HepG2 (cell line): Measurements from ENCODE around the gene SFT2D2. TPM values are rescaled to one million over a fixed set of nuclear protein-coding genes. Genes with fewer than 3 reads are reported as not detected.

ENCODE experiments used
- ATAC-seq: fragments of 200-7000 bp; cut with Tn5 transposase; 3 replicates; pipeline ENCODE4 v1.9.1; 2020; ENCODE audit warnings: mild to moderate bottlenecking, moderate library complexity
- BruUV-seq: library from RNA; stranded (reverse); fragments of 400-500 nt; replicated peaks from 2 replicates; lab custom pipeline; 2021; lab: Mats Ljungman, UMichigan
- CTCF ChIA-PET: fragments of 300-600 bp; formaldehyde crosslinking; extraction: SDS; loops from one replicate; lab custom pipeline; 2021; ENCODE audit warnings: low total read pairs, inconsistent platforms, low intra/inter-chr PET ratio; lab: Yijun Ruan, JAX
- POLR2A ChIA-PET: fragments of 350-600 bp; sonication (Branson Sonifier 250); formaldehyde crosslinking; loops from one replicate; lab custom pipeline; 2020; ENCODE audit warnings: antibody characterized with exemption, inconsistent platforms; lab: Yijun Ruan, JAX
- DNase-seq: peaks from one replicate; pipeline ENCODE4 v3.0.0-alpha.2; 2015; ENCODE audit warnings: low spot score
- FAIRE-seq: peaks from 3 replicates; lab custom pipeline; 2011; peaks lifted over from hg19 to GRCh38; lab: Jason Lieb, UNC
- H2AFZ ChIP-seq: one replicate; pipeline ENCODE4 v1.6.1; 2011; ENCODE audit warnings: low read length, inconsistent platforms
- H3K27ac ChIP-seq: fragments of 300-600 bp; 3 replicates; pipeline ENCODE4 v1.8.0; 2011; ENCODE audit warnings: mixed run types, mild to moderate bottlenecking, mixed read lengths, low read length, inconsistent platforms; ENCODE audit not compliant: insufficient read depth; ENCODE audit errors: extremely low read length
- H3K27me3 ChIP-seq, 2 experiments: fragments of 200-600 bp in 1 of 2; 2 replicates in 1 of 2; 3 replicates in 1 of 2; pipeline versions ENCODE4 v1.6.0 to v1.8.0; 2011; ENCODE audit warnings: low read length in 2 of 2, mild to moderate bottlenecking in 2 of 2, moderate library complexity in 2 of 2, inconsistent platforms in 1 of 2; ENCODE audit not compliant: insufficient read depth in 2 of 2, control insufficient read depth in 1 of 2
- H3K36me3 ChIP-seq, 2 experiments: fragments of 200-600 bp in 1 of 2; replicated peaks in 1 of 2; 2 replicates in 1 of 2; 3 replicates in 1 of 2; pipeline versions ENCODE4 v1.5.1 to v1.8.0; 2011; ENCODE audit warnings: low read length in 2 of 2, inconsistent platforms in 1 of 2; ENCODE audit not compliant: insufficient read depth in 2 of 2, control insufficient read depth in 1 of 2
- H3K4me1 ChIP-seq: 2 replicates; pipeline ENCODE4 v1.5.1; 2012; ENCODE audit warnings: low read length, inconsistent platforms; ENCODE audit not compliant: insufficient read depth
- H3K4me2 ChIP-seq: 2 replicates; pipeline ENCODE4 v1.6.0; 2011; ENCODE audit warnings: low read depth, low read length, inconsistent platforms
- H3K4me3 ChIP-seq, 3 experiments: fragments of 200-600 bp in 1 of 3; sonication (generic), shearing (Covaris generic) in 1 of 3; replicated peaks in 1 of 3; 2 replicates each; pipeline ENCODE4 v1.5.1; 2011 to 2016; ENCODE audit warnings: low read length in 3 of 3, inconsistent platforms in 2 of 3, low read depth in 2 of 3, mild to moderate bottlenecking in 2 of 3, control low read depth in 1 of 3, mixed read lengths in 1 of 3; ENCODE audit not compliant: insufficient read depth in 1 of 3
- H3K79me2 ChIP-seq: one replicate; pipeline ENCODE4 v1.6.1; 2011; ENCODE audit warnings: low read length, inconsistent platforms; ENCODE audit not compliant: insufficient read depth
- H3K9ac ChIP-seq: 2 replicates; pipeline ENCODE4 v1.6.0; 2011; ENCODE audit warnings: mild to moderate bottlenecking, low read depth, low read length, inconsistent platforms; ENCODE audit not compliant: insufficient read depth
- H3K9me3 ChIP-seq: 2 replicates; pipeline ENCODE4 v1.5.1; 2012; ENCODE audit warnings: mild to moderate bottlenecking, low read length
- H4K20me1 ChIP-seq: 2 replicates; pipeline ENCODE4 v1.6.0; 2011; ENCODE audit warnings: inconsistent platforms, mild to moderate bottlenecking, low read length, moderate library complexity; ENCODE audit not compliant: insufficient read depth
- KDM2A ChIP-seq: sonication (generic); formaldehyde crosslinking; IDR thresholded peaks from 2 replicates; pipeline ENCODE4 v1.4.0; 2020; ENCODE audit warnings: low read depth, missing genetic modification reagents, borderline replicate concordance
- ZC3H13 ChIP-seq: sonication (generic); formaldehyde crosslinking; IDR thresholded peaks from 2 replicates; pipeline ENCODE4 v1.8.1; 2023; ENCODE audit warnings: mild to moderate bottlenecking, missing genetic modification reagents, moderate library complexity
- ZNF484 ChIP-seq: sonication (generic); formaldehyde crosslinking; IDR thresholded peaks from 2 replicates; pipeline ENCODE4 v1.5.1; 2020; ENCODE audit warnings: mild to moderate bottlenecking, low read depth, missing genetic modification reagents, borderline replicate concordance
- ZNF567 ChIP-seq: sonication (generic); formaldehyde crosslinking; IDR thresholded peaks from 2 replicates; pipeline ENCODE4 v1.8.1; 2023; ENCODE audit warnings: mild to moderate bottlenecking, missing genetic modification reagents, borderline replicate concordance
- ZNF883 ChIP-seq: sonication (generic); formaldehyde crosslinking; IDR thresholded peaks from 2 replicates; pipeline ENCODE4 v1.5.1; 2020; ENCODE audit warnings: mild to moderate bottlenecking, missing genetic modification reagents; ENCODE audit errors: not compliant biosample characterization
- WGBS: methylation state at CpG from one replicate; pipeline ENCODE4 v1.1.6; 2017; ENCODE audit warnings: low lambda C conversion rate; 5-methylcytosine and 5-hydroxymethylcytosine counted together
- in situ Hi-C: cut with HindIII; loops from 2 replicates; pipeline ENCODE4 v1.10.0; 2017; ENCODE audit warnings: low pct_unique_long_range_greater_than_20kb; ENCODE audit not compliant: extremely low pct_ligation_motif_present
- intact Hi-C: fragments of 100-400 bp; cut with micrococcal nuclease; formaldehyde crosslinking; loops from one replicate; pipeline ENCODE4 v1.10.0; 2022; ENCODE audit not compliant: unreplicated experiment
- polyA plus RNA-seq, 8 experiments: library from polyadenylated mRNA; depleted of rRNA in 3 of 8; stranded (reverse) in 7 of 8; unstranded in 1 of 8; fragments of >200 nt; fragmentation: Illumina TruSeq in 4 of 8; extraction: Trizol in 4 of 8; gene quantifications; 2 replicates each; pipeline versions ENCODE4 v1.2.1 to v1.2.3, GENCODE V29; 2011 to 2016; ENCODE audit warnings: low read depth in 4 of 8, missing spikeins in 1 of 8, mixed read lengths in 1 of 8; ENCODE audit not compliant: insufficient read depth in 1 of 8
- total RNA-seq, 5 experiments: library from RNA; depleted of rRNA; stranded (reverse); fragments of >200 nt; fragmentation: Illumina TruSeq; extraction: Trizol; gene quantifications; 2 replicates each; pipeline ENCODE4 v1.2.3, GENCODE V29; 2016; ENCODE audit warnings: low read depth in 1 of 5
- TF ChIP-seq, protein P1 (sequence below): sonication (generic); formaldehyde crosslinking; IDR thresholded peaks from 2 replicates; pipeline ENCODE4 v1.5.1; 2020; ENCODE audit warnings: mild to moderate bottlenecking, missing genetic modification reagents, borderline replicate concordance
- TF ChIP-seq, protein P2 (sequence below): sonication (generic); formaldehyde crosslinking; IDR thresholded peaks from 2 replicates; pipeline ENCODE4 v1.4.0; 2020; ENCODE audit warnings: mild to moderate bottlenecking, missing genetic modification reagents

SFT2D2 gene
- total and polyA plus RNA-seq, 2 of the 13 experiments (the other 11 are each of a cell fraction or from before 2014, with no cell fraction given): 10.0 to 28.8 TPM

DNA sequence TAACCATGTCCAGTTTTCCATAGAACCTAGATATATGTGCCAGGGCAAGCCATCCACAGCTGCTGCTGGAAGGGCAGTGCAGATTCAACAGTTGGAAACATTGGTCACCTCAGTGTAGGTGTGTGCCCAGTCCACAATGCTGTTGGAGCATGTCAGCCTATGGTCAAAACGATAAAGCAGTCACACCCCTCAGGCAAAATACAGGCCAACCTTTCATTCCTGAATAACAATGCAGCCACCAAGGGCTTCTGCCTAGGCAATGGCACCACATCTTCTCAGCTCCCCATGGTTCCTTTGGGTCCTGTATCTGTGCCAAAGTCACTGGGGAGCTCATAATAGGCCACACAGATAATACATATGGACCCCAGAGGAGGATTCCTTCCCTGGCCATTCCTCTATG is 39.8 kb downstream of the SFT2D2 start (continued):
- TF ChIP-seq, protein P1, sequence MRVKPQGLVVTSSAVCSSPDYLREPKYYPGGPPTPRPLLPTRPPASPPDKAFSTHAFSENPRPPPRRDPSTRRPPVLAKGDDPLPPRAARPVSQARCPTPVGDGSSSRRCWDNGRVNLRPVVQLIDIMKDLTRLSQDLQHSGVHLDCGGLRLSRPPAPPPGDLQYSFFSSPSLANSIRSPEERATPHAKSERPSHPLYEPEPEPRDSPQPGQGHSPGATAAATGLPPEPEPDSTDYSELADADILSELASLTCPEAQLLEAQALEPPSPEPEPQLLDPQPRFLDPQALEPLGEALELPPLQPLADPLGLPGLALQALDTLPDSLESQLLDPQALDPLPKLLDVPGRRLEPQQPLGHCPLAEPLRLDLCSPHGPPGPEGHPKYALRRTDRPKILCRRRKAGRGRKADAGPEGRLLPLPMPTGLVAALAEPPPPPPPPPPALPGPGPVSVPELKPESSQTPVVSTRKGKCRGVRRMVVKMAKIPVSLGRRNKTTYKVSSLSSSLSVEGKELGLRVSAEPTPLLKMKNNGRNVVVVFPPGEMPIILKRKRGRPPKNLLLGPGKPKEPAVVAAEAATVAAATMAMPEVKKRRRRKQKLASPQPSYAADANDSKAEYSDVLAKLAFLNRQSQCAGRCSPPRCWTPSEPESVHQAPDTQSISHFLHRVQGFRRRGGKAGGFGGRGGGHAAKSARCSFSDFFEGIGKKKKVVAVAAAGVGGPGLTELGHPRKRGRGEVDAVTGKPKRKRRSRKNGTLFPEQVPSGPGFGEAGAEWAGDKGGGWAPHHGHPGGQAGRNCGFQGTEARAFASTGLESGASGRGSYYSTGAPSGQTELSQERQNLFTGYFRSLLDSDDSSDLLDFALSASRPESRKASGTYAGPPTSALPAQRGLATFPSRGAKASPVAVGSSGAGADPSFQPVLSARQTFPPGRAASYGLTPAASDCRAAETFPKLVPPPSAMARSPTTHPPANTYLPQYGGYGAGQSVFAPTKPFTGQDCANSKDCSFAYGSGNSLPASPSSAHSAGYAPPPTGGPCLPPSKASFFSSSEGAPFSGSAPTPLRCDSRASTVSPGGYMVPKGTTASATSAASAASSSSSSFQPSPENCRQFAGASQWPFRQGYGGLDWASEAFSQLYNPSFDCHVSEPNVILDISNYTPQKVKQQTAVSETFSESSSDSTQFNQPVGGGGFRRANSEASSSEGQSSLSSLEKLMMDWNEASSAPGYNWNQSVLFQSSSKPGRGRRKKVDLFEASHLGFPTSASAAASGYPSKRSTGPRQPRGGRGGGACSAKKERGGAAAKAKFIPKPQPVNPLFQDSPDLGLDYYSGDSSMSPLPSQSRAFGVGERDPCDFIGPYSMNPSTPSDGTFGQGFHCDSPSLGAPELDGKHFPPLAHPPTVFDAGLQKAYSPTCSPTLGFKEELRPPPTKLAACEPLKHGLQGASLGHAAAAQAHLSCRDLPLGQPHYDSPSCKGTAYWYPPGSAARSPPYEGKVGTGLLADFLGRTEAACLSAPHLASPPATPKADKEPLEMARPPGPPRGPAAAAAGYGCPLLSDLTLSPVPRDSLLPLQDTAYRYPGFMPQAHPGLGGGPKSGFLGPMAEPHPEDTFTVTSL (CRISPR knock-in tag): no peak
- TF ChIP-seq ZNF567 (CRISPR knock-in tag): no peak
- TF ChIP-seq ZNF883 (CRISPR knock-in tag): no peak

DNA sequence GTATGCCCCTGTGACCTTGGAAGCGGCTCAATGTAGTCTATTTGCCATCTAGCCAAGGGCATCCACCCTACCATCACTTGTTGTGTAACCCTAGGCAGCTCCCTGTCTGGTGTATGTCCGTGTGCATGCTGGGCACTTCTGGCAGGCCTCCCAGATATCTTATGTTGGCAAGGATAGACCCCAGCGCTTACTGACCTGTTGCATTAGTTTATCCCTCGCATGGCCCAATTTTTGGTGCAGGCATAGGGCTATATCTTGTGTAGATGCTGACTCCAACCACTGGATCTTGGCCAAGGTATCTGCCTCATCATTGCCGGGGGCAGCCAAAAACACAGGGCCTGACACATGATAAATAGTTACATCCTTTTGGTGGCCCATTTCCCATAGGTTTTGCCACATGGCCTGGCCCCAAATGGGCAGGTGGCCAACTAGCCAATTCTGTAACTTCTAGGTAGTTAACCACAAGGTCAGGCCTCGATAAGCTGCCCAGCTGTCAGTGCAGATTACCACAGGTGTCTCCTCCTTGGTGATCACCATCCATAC is 40.9 kb downstream of the SFT2D2 start:
- no peaks in the 10 kb centered on the region for H3K27me3 ChIP-seq
- ChIA-PET CTCF (no interaction called here), POLR2A (no interaction called here)
- no peak overlapping the region for H2AFZ ChIP-seq
- no peak overlapping the region for H3K9ac ChIP-seq
- no peak for FAIRE-seq
- in situ Hi-C loops (no loop called here), intact Hi-C loops (no loop called here)
- no peaks in the 10 kb centered on the region for H3K36me3 ChIP-seq
- whole genome bisulfite sequencing: 72% methylated on average over 3 of the region's 6 CpGs
- H3K4me2 ChIP-seq: no peak overlapping the region
- ATAC-seq: no peak
- no peaks in the 10 kb centered on the region for H3K4me1 ChIP-seq
- no peaks in the 10 kb centered on the region for H3K79me2 ChIP-seq
- H4K20me1 ChIP-seq: no peaks in the 10 kb centered on the region
- H3K27ac ChIP-seq: no peak overlapping the region
- BruUV-seq: no TSS peak
- H3K4me3 ChIP-seq: no peak overlapping the region
- DNase-seq: peak; percentile 3
- no peaks in the 10 kb centered on the region for H3K9me3 ChIP-seq
- TF ChIP-seq KDM2A (CRISPR knock-in tag) (no peak), ZC3H13 (CRISPR knock-in tag) (no peak), ZNF484 (no peak)
- TF ChIP-seq, protein P2, sequence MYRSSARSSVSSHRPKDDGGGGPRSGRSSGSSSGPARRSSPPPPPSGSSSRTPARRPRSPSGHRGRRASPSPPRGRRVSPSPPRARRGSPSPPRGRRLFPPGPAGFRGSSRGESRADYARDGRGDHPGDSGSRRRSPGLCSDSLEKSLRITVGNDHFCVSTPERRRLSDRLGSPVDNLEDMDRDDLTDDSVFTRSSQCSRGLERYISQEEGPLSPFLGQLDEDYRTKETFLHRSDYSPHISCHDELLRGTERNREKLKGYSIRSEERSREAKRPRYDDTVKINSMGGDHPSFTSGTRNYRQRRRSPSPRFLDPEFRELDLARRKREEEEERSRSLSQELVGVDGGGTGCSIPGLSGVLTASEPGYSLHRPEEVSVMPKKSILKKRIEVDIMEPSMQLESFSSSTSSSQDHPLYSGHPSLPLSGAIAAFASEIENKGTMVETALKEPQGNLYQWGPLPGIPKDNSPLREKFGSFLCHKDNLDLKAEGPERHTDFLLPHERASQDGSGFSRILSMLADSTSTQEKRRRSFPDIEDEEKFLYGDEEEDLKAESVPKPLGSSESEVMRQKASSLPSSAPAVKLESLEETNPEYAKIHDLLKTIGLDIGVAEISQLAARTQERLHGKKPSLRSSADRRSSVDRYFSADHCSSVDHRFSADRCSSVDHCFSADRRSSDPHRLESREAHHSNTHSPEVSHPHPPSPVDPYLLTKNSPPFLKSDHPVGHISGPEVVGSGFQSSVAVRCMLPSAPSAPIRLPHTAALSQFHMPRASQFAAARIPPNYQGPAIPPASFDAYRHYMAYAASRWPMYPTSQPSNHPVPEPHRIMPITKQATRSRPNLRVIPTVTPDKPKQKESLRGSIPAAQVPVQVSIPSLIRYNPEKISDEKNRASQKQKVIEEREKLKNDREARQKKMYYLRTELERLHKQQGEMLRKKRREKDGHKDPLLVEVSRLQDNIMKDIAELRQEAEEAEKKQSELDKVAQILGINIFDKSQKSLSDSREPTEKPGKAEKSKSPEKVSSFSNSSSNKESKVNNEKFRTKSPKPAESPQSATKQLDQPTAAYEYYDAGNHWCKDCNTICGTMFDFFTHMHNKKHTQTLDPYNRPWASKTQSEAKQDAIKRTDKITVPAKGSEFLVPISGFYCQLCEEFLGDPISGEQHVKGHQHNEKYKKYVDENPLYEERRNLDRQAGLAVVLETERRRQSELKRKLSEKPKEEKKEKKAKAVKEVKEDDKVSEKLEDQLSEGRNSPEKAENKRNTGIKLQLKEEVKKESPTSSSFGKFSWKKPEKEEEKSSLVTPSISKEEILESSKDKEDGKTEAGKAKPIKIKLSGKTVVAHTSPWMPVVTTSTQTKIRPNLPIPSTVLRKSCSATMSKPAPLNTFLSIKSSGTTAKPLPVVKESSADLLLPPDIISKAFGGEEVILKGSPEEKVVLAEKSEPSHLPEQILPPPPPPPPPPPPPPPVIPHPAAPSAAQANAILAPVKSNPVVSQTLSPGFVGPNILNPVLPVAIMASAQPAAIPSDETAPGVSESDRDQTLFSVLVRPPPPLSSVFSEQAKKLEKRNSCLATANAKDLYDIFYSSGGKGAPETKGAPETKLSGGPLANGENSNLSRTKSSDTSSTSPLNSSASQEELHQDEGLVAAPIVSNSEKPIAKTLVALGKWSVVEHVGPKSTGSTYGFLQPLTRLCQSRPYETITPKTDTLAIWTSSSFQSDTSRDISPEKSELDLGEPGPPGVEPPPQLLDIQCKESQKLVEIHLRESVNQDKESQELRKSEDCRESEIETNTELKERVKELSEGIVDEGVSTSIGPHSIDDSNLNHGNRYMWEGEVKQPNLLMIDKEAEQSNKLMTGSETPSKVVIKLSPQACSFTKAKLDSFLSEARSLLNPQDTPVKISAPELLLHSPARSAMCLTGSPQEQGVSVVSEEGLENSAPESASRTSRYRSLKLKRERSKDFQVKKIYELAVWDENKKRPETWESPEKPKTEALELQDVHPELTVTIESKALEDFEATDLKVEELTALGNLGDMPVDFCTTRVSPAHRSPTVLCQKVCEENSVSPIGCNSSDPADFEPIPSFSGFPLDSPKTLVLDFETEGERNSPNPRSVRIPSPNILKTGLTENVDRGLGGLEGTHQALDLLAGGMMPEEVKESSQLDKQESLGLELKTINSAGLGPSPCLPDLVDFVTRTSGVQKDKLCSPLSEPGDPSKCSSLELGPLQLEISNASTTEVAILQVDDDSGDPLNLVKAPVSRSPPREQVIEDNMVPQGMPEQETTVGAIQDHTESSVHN (CRISPR knock-in tag): no peak
